Vagina (tissue), 2 donors: ENCODE measurements around the gene KCNJ15. TPM values are rescaled to one million over a fixed set of nuclear protein-coding genes. Genes with fewer than 3 reads are reported as not detected.
A peak's percentile ranks its signal among the peaks of the same experiment; 100 is the strongest.

Experiments used
- DNase-seq, 2 donors: peaks; one replicate each; pipeline ENCODE4 v3.0.0-alpha.2; 2017; ENCODE audit errors: extremely low spot score in 2 of 2
- H3K27ac ChIP-seq: fragments of 200-600 bp; sonication (generic); one replicate; pipeline ENCODE4 v1.5.1; 2019
- H3K27me3 ChIP-seq: fragments of 200-600 bp; sonication (generic); one replicate; pipeline ENCODE4 v1.5.1; 2019
- H3K36me3 ChIP-seq, 2 donors: fragments of 200-600 bp; sonication (generic); one replicate each; pipeline ENCODE4 v1.5.1; 2017 to 2019
- H3K4me1 ChIP-seq: fragments of 200-600 bp; sonication (generic); one replicate; pipeline ENCODE4 v1.5.1; 2019
- H3K4me3 ChIP-seq, 2 donors: fragments of 200-600 bp; sonication (generic); 1 replicate in 1 of 2; 2 replicates in 1 of 2; pipeline ENCODE4 v1.5.1; 2016 to 2019
- H3K9me3 ChIP-seq: fragments of 200-600 bp; sonication (generic); one replicate; pipeline ENCODE4 v1.5.1; 2019
- POLR2A ChIP-seq, 2 donors: fragments of 450-650 bp; IDR thresholded peaks; one replicate each; pipeline ENCODE4 v1.6.1; 2017; ENCODE audit warnings: antibody characterized with exemption in 2 of 2, mild to moderate bottlenecking in 2 of 2, moderate library complexity in 2 of 2
- POLR2AphosphoS5 ChIP-seq, 2 donors: sonication (generic); formaldehyde crosslinking; IDR thresholded peaks; one replicate each; pipeline ENCODE4 v1.9.0; 2017; ENCODE audit warnings: antibody characterized with exemption in 2 of 2, mild to moderate bottlenecking in 2 of 2, low read depth in 1 of 2; ENCODE audit not compliant: insufficient read depth in 1 of 2
- intact Hi-C: fragments of 100-400 bp; cut with DNase I; formaldehyde crosslinking; loops from one replicate; pipeline ENCODE4 v1.15.1; 2023
- total RNA-seq: library from RNA; depleted of rRNA; stranded (reverse); fragments of >200 nt; gene quantifications from one replicate; pipeline ENCODE4 v1.2.3, GENCODE V29; 2016
- TF ChIP-seq, protein P1 (sequence below), 3 experiments: fragments of 450-650 bp in 2 of 3; fragments of 200-600 bp in 1 of 3; sonication (generic) in 1 of 3; IDR thresholded peaks; one replicate each; pipeline ENCODE4 v1.5.1; 2017 to 2019; ENCODE audit warnings: antibody characterized with exemption in 3 of 3, mild to moderate bottlenecking in 2 of 3, moderate library complexity in 2 of 3

Gene KCNJ15
- total RNA-seq, 1 donor from 2014 or later = 12.3 TPM

DNA sequence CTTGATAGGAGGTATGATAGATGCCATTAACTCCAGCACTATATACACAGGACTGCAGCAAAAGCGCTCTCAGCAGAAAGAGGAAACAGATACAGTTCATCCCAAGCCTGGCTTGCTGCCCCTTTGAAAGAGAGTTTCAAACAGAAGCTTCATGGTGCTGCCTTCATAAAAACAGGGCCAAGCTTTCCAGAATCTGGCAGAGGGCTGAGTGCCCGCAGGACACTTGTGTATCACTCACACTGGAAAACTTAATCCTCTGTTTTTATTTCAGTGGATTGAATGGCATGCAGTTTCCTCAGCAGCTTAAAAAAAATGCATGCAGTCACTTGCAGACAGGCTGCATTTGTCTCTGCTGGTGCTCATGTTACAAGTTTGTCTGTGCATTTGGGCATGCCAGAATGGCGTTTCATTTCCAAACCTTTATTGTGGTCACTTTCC is 40.4 kb downstream of the KCNJ15 start:
- DNase-seq = no peak
- H3K9me3 ChIP-seq = no peaks in the 10 kb centered on the region
- TF ChIP-seq POLR2AphosphoS5 (IDR thresholded peaks at IDR 0.05; ENCODE audit: insufficient read depth in 1 of 2, low read depth in 1 of 2) (peak in 1 of 2 donors; percentile 74), POLR2A (IDR thresholded peaks at IDR 0.05) (no peak)
- TF ChIP-seq, protein P1, sequence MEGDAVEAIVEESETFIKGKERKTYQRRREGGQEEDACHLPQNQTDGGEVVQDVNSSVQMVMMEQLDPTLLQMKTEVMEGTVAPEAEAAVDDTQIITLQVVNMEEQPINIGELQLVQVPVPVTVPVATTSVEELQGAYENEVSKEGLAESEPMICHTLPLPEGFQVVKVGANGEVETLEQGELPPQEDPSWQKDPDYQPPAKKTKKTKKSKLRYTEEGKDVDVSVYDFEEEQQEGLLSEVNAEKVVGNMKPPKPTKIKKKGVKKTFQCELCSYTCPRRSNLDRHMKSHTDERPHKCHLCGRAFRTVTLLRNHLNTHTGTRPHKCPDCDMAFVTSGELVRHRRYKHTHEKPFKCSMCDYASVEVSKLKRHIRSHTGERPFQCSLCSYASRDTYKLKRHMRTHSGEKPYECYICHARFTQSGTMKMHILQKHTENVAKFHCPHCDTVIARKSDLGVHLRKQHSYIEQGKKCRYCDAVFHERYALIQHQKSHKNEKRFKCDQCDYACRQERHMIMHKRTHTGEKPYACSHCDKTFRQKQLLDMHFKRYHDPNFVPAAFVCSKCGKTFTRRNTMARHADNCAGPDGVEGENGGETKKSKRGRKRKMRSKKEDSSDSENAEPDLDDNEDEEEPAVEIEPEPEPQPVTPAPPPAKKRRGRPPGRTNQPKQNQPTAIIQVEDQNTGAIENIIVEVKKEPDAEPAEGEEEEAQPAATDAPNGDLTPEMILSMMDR (IDR thresholded peaks at IDR 0.05) = no peak
- intact Hi-C loops = no loop called here
- peak overlapping the region; percentile 61 for H3K27ac ChIP-seq
- no peak overlapping the region for H3K4me3 ChIP-seq
- no peaks in the 10 kb centered on the region for H3K36me3 ChIP-seq
- peaks cover 26% of the 10 kb centered on the region for H3K4me1 ChIP-seq
- H3K27me3 ChIP-seq = no peaks in the 10 kb centered on the region

DNA sequence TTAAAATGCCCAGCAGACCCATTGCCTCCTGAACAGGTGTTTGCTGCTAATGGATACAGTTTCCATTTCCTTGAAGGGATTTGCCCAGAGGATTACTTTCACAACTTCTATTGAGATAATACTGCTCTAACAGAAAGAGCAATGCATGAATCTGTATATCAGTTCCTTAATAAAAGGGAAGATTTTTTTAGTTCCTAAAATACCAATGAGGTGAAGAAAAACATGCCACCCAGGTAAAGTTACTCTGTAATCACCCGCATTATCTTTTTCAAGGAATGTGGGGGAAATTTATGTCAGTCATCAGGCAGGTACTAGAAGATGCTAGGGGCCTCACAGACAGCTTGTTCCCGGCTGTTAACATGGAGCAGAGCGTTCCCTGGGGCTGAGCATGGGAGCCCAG is 41.1 kb downstream of the KCNJ15 start:
- intact Hi-C loops = no loop called here
- TF ChIP-seq, protein P1 (IDR thresholded peaks at IDR 0.05) = no peak
- TF ChIP-seq POLR2A (IDR thresholded peaks at IDR 0.05) = no peak
- TF ChIP-seq POLR2AphosphoS5 (IDR thresholded peaks at IDR 0.05; ENCODE audit: insufficient read depth in 1 of 2, low read depth in 1 of 2) = no peak

DNA sequence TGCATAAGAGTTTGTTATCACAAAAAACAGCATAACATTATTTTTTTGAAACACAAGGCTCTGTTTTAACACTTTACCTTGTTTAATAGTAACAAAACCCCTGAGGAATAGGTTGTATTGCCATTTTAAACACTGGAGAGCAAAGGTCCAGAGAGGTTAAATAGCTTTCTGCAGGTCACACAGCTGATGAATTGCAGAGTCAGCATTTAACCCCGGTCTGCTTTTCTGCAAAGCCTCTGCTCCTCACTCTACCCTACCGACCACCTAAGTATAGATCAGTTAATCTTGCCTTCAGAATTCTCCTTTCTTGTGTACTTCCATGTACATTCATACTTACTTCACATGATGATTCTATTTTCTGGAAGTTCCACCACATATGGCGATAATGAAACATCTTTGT is 42.0 kb downstream of the KCNJ15 start:
- no peak for DNase-seq
- Histone ChIP-seq H3K4me1 (peaks cover 26% of the 10 kb centered on the region), H3K27ac (no peak overlapping the region), H3K9me3 (no peaks in the 10 kb centered on the region), H3K27me3 (no peaks in the 10 kb centered on the region), H3K36me3 (no peaks in the 10 kb centered on the region), H3K4me3 (no peak overlapping the region)
- intact Hi-C loops = no loop called here
- no peak for TF ChIP-seq POLR2A (IDR thresholded peaks at IDR 0.05)
- TF ChIP-seq, protein P1 (IDR thresholded peaks at IDR 0.05) = no peak
- no peak for TF ChIP-seq POLR2AphosphoS5 (IDR thresholded peaks at IDR 0.05; ENCODE audit: insufficient read depth in 1 of 2, low read depth in 1 of 2)

More for the DNA sequence above, 41.1 kb downstream of the KCNJ15 start:
- no peak overlapping the region for H3K4me3 ChIP-seq
- no peaks in the 10 kb centered on the region for H3K27me3 ChIP-seq
- H3K4me1 ChIP-seq = peaks cover 26% of the 10 kb centered on the region
- no peaks in the 10 kb centered on the region for H3K9me3 ChIP-seq
- no peaks in the 10 kb centered on the region for H3K36me3 ChIP-seq
- no peak overlapping the region for H3K27ac ChIP-seq
- no peak for DNase-seq

DNA sequence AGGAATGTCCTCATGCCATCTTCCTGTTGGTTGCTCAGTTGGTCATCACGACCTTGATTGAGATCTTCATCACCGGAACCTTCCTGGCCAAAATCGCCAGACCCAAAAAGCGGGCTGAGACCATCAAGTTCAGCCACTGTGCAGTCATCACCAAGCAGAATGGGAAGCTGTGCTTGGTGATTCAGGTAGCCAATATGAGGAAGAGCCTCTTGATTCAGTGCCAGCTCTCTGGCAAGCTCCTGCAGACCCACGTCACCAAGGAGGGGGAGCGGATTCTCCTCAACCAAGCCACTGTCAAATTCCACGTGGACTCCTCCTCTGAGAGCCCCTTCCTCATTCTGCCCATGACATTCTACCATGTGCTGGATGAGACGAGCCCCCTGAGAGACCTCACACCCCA is 42.9 kb downstream of the KCNJ15 start:
- Histone ChIP-seq H3K27me3 (no peaks in the 10 kb centered on the region), H3K9me3 (no peaks in the 10 kb centered on the region), H3K27ac (no peak overlapping the region), H3K4me3 (no peak overlapping the region), H3K36me3 (no peaks in the 10 kb centered on the region), H3K4me1 (peaks cover 26% of the 10 kb centered on the region)
- intact Hi-C loops = no loop called here
- no peak for DNase-seq
- TF ChIP-seq POLR2AphosphoS5 (IDR thresholded peaks at IDR 0.05; ENCODE audit: insufficient read depth in 1 of 2, low read depth in 1 of 2) (no peak), POLR2A (IDR thresholded peaks at IDR 0.05) (no peak)
- TF ChIP-seq, protein P1 (IDR thresholded peaks at IDR 0.05) = no peak

DNA sequence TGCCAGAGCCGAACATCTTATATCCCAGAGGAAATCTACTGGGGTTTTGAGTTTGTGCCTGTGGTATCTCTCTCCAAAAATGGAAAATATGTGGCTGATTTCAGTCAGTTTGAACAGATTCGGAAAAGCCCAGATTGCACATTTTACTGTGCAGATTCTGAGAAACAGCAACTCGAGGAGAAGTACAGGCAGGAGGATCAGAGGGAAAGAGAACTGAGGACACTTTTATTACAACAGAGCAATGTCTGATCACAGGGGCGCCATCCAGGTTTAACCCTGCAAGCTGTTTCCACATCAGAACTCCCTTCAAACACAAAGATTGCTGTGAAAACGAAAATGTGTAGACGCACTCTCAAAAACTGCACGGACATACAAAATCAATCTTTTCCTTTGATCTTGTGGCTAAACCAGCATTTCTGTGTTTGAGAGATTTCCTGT is 43.4 kb downstream of the KCNJ15 start:
- TF ChIP-seq POLR2A (IDR thresholded peaks at IDR 0.05) = no peak
- no peak for TF ChIP-seq POLR2AphosphoS5 (IDR thresholded peaks at IDR 0.05; ENCODE audit: insufficient read depth in 1 of 2, low read depth in 1 of 2)
- TF ChIP-seq, protein P1 (IDR thresholded peaks at IDR 0.05) = no peak
- intact Hi-C loops = no loop called here
- Histone ChIP-seq H3K36me3 (no peaks in the 10 kb centered on the region), H3K4me1 (peaks cover 26% of the 10 kb centered on the region), H3K27me3 (no peaks in the 10 kb centered on the region), H3K9me3 (no peaks in the 10 kb centered on the region), H3K27ac (no peak overlapping the region), H3K4me3 (no peak overlapping the region)
- DNase-seq = no peak
